Effector CD4-positive, alpha-beta T cell (primary cell): ENCODE measurements around the gene PPOX.
A peak's percentile ranks its signal among the peaks of the same experiment; 100 is the strongest.

Source experiments
- DNase-seq: peaks from one replicate; pipeline ENCODE4 v3.0.0-alpha.2; 2020

The PPOX gene

GRCh38 chr1:161176468-161177111 lies 10.4 kb downstream of the PPOX start:
- DNase-seq = no peak

- peak; percentile 88 for DNase-seq
Measured at GRCh38 chr1:161177112-161177935, 11.1 kb downstream of the PPOX start, which contains the start of gene B4GALT3. B4GALT3 (minus strand) TSS chr1:161177507; CDS start chr1:161176060, 1,447 bp downstream.

DNA sequence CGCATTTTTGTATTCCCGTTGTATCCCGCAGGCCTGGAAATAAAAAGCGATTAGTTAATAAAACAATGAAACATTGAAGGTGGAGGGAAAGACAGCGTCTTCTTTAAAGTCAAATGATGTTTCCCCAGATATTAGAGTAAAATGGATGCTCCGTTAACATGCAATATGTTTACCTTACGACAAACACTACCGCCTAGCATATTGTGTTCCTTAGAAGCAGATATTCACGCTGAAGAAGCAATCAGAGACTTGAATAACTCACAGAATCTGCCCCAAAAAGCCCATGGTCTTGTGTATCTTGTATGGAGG lies 11.7 kb downstream of the PPOX start:
- no peak for DNase-seq

GRCh38 chr1:161179698-161180097 lies 13.5 kb downstream of the PPOX start:
- no peak for DNase-seq

- no peak for DNase-seq
Measured at GRCh38 chr1:161180639-161181038, 14.4 kb downstream of the PPOX start.

DNA sequence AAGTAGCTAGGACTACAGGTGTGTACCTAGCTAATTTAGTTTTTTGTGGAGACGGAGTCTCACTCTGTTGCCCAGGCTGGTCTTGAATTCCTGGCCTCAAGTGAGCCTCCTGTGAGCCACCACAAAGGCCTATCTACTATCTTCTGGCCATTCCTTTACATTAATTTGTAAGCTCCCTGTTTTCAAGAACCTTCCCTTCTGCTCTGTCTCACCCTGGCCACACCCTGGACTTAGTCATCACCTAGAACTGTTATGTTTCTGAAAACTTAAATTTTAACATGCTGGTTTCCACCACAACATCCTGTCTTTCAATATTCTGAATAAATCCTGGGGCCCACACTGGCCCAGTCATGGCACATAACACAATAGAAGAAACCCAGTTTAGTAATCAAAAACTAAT lies 16.0 kb downstream of the PPOX start:
- DNase-seq = peak; percentile 41

DNA sequence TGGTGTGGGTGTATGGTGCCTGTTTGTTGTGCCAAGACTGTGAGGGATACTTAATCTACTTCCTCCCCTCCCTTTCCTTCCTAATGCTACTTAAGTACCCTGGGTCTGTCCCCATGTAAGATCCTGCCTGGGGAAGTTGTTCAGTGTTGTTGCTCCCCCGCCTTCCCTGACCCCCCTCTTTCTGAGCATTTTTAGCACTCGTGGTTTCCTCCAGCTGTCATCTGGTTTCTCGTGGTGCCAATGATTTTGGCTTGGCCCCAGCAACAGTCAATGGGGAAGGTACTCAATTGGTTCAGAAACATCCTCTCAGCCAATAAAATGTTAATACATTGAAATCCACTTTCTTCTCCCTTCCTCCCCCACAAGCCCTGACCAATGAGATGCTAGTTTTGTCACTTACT lies 19.1 kb downstream of the PPOX start:
- DNase-seq = peak; percentile 69

- DNase-seq = no peak
Measured at GRCh38 chr1:161185732-161186311, 19.6 kb downstream of the PPOX start.

GRCh38 chr1:161187311-161187710 lies 21.1 kb downstream of the PPOX start:
- no peak for DNase-seq

DNA sequence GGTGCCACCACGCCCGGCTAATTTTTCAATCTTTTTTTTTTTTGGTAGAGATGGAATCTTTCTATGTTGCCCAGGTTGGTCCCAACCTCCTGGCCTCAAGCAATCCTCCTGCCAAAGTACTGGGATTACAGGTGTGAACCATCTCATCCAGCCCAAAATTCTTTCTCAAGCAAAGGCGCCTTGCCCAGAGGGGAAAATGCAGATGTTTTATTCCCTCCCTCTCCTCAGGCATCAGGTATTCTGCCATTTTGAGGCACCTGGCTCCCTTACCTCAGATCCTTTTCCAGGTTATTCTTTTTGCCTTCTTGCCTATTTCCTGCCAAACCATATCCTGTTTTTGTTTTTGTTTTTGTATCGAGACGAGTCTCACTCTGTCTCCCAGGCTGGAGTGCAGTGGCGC lies 22.2 kb downstream of the PPOX start:
- no peak for DNase-seq

DNA sequence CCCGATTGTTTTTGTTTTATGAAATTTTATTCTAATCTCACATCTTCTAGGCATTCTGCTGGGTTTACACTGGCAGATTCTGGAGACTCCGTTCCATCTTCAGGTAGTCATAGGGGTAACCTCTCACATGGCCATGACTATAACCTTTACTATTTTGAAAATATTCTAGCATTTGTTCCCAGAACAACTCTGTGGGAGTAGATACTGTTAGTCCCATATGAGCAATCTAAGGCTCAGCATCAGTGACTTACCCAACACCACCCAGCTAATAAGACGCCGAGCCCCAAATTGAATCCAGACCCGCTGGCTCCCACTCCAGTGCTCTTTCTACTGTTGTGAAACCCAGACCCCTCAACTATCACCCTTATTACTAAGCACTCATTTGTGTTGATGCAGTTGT lies 22.8 kb downstream of the PPOX start:
- DNase-seq = no peak

- DNase-seq = no peak
Measured at GRCh38 chr1:161190962-161191521, 24.8 kb downstream of the PPOX start.

- no peak for DNase-seq
Measured at GRCh38 chr1:161191971-161192370, 25.7 kb downstream of the PPOX start.

GRCh38 chr1:161192476-161193465 lies 26.5 kb downstream of the PPOX start:
- peak; percentile 61 for DNase-seq

DNA sequence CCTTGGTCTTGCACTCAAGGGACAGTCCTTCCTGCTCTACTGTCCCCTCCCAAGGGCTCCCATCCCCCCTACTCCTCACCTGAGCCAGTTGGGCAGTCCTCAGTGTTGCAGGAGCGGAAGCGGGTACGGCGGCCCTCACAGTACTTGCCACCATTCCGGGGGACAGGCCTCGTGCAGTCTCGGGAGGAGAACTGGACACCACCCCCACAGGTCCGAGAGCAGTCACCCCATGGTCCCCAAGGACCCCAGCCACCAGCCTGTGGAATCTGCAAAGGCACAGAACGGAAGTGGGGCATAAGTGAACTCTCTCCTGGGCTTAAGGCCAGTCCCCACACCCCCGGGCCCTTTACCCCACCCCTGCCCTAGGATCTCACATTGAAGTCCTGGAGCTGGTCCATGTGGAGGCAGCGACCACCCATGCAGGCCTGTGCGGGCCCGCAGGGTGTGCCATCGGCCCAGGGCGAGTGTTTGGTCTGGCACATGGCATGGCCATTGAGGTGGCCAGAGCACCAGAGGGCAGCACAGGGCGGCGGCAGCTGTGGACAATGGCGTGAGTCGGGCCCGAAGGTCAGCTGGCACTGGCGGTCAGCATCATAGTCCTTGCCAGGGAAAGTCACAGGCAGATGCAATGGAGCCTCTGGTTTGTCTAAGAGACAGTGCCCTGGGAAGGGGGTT lies 27.5 kb downstream of the PPOX start:
- no peak for DNase-seq

DNA sequence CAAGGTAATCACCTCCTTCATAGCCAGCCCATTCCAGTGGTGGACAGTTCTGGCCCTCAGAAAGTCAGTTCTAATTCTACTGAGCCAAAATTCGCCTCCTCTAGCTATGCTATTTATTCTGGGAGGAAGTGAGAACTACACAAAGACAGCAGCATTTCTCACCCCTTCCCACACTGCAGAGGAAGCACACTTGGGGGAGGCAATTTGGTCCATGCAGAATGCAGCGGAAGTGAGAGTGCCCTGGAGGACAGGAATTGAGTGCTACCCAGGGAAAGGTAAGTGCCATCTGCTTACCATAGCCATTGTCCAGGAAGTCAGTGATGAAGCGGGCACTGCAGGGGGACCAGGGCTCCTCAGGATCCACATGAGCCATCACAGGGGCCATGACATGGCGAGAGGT lies 28.9 kb downstream of the PPOX start:
- DNase-seq = no peak

DNA sequence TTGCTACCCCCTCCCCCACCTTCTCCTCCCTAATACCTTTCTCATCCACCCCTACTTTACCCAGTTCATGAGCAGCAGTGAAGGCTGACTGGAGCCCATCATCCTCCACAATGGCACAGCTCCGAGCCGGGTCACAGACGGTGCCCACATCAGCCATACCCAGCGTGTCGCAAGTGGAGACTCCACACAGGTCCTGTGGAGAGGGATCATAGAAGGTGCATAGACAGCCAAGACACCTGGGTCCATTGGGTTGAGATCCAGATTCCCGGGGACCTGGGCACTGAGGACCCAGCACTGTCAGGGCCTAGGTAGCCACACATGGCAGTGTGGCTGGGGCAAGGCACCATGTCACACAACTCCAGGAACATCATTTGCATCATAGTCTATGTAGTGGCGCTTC lies 29.9 kb downstream of the PPOX start:
- no peak for DNase-seq

DNA sequence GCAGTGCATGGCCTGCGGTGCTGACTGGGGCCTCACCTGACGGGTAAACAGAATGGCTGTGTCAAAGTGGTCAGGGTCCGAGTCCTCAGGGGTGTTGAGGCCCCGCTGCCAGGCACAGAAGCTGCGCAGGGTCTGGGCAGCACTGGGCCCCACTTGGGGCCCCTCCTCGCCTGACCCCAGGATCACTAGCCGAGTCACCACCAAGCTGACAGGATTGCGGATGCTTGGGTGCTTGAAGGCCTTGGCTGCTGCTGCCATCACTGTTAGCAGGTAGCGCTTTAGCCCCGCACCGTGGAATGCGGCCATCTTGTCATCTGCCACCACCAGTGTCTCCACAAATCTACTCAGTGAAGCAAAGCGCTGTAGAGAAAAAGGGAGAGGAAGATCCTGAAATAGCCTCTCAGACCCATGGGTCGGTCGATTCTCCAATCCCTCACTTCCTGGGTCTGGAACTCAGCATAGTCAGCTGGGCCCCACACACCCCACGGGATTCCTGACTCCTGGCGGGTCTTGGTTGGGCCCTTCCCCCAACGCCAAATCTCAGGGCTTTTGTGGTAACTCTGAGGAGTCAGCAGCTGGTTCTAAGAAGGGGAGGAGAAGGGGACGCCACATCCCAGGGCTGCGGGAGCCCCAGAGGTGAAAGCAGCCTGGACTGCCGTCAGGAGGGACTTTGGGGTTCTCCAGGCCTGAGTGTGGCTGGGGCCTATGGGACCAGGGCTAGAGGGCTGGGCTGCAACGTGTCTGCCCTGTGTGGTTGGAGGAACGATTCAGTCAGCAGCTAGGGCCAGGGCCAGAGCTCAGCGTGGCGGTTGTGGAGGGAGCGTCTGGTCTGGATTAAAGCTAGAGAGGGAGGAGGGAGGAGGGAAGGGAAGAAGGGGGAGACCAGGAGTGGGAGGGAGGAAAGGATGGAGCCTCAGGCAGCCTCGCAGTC lies 30.6 kb downstream of the PPOX start:
- DNase-seq = no peak

DNA sequence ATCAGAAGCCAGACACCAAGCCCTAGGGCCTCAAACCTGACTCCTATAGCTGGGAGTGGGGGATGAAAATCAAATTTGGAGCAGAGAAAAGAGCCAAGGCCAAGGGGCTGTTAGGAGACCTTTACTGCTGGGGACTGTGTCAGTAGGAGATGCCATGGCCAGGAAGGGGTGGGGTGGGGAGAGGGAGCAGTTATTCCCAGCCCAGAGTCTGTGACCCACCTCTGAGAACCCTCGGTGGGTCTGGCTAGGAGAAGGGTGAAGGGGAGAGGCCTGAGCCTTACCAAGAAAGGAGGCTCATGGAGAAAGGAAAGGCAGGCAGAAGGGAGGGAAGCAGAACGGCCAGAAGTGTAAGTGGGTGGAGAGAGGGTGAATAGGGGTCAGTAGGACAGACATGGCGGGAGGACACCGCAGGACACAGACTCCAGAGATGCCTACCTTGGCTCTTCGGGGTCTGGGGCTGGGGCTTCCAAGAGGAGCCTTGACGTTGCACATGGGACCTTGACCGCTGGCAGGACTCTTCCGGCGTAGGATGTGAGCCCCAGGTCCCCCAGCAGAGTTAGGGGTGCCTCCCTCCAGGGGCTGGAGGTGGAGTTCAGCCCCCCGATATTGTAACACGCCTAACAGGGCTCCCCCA lies 31.5 kb downstream of the PPOX start:
- DNase-seq = no peak

GRCh38 chr1:161198194-161198896 lies 32.1 kb downstream of the PPOX start:
- no peak for DNase-seq
